Inflammatory macrophage treated with lipopolysaccharide for 4 hours (primary cell): Measurements from ENCODE around the gene MAP6.
"Not testable (repeated sequence)": the region's sequence is repeated elsewhere in the genome, so short reads cannot be mapped to it uniquely, and the experiment has no call there.

Experiments used
- DNase-seq: peaks from one replicate; pipeline ENCODE4 v3.0.0-alpha.2; 2020

MAP6 gene

GRCh38 chr11:75589933-75590332 is 78.9 kb downstream of the MAP6 start:
- DNase-seq: no peak

DNA sequence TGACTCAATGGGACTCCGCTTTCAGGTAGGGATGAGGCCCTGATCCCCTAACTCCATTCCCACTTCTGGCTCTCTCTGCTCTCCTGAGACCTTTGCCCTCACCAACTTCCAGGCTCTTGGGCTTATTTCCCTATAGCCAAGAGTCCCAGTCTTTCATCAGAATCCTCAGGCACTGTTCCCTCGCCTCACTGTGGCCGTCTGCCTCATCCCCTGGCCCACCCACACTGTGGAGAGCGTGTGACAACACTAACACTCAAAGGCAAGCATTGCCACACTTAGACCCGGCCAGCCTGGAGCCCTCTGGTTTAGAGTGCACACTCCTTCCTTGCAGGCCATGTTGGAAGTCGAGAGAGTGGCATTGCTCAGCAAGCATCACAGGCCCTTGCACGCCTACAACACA is 79.8 kb downstream of the MAP6 start:
- DNase-seq: peak; percentile 50

DNA sequence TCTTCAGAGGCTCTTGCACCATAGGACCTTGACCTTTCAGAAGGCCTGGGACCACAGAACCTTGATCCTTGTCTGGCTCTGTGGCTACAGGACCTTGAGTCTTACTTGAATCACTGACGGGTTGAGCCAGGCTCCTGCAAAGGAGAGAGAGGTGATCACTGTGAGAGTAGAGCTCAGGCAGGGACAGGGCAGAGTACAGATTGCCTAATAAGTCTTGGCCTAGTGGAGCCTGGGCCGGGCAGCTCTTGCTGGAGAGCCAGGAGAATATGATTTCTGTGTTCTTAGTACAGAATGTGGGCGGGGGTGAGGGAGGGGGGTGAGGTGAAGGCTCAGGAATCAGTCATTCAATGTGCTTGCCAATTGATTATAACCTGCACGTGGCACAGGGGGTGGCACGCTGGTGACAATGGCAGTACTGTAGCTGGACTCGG is 80.8 kb downstream of the MAP6 start:
- no peak for DNase-seq

- no peak for DNase-seq
Measured at GRCh38 chr11:75586395-75586794, 82.4 kb downstream of the MAP6 start.

GRCh38 chr11:75585293-75585670 is 83.6 kb downstream of the MAP6 start:
- no peak for DNase-seq

DNA sequence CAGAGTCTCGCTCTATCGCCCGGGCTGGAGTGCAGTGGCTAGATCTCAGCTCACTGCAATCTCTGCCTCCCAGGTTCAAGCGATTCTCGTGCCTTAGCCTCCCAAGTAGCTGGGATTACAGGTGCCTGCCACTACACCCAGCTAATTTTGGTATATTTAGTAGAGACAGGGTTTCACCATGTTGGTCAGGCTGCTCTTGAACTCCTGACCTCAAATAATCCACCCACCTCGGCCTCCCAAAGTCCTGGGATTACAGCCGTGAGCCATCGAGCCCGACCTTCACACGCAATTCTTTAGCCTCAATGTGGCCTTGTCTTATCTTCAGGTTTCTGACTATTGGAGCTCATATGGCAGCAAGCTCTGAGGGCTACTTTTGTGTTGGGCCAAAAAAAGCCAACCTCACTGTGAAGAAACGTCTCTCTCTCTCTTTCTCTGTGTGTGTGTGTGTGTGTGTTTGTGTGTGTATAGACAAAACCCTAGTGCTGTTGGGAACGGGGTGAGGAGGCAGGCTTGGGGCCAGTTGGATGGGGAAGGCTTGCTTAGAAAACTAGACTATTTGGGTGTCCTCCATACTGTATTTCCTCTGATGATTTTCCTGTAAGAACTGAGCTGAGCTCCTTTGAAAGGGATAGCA is 84.1 kb downstream of the MAP6 start:
- not testable (repeated sequence) for DNase-seq

DNA sequence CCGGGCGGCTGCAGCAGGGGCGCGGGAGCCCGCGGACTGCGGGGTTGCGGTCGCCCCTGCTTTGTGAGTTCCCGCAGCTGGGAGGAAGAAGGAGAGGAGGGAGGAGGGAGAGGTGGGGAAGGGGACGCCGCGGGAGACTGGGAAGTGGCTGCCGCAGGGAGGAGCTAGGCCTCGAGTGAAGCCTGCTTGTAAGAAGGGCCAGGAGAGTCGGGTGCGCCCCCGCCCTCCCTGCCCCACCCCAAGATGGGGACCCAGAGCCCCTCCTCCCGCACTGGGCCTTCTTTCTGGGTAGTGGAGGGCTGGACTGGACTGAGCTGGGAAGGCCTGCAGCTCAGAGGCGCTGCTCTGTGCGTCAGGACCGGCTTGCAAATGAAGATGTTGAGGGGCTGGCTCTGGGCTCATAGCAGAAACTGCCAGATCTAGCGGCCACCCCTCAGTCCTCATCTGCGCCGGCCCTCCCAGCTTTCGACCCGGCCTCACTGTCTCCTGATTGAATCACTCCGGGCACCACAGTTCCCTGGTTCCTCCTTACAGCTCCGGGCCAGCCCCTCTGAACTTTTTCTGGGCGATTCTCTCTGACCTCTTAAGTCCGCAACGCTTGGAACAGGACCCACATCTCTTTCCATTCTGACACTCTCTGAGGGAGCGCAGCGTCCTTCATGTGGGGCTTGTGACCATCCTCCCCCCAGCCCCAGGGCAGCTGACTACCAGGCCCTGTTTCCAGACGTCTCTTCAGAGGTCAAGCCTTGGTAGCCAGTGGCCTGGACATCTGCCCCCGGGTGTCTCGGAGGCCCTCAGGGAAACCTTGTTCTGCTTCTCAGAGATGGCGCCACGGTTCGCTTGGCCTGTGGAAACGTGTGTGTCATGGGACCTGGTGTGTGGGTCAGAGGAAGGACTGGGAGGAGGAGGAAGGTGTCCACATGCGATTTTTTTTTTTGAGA is 84.8 kb downstream of the MAP6 start:
- peak; percentile 33 for DNase-seq

GRCh38 chr11:75582895-75583717 is 85.7 kb downstream of the MAP6 start:
- peak; percentile 15 for DNase-seq

GRCh38 chr11:75582506-75582894 is 86.3 kb downstream of the MAP6 start:
- no peak for DNase-seq

- no peak for DNase-seq
Measured at GRCh38 chr11:75579841-75580240, 89.0 kb downstream of the MAP6 start.

DNA sequence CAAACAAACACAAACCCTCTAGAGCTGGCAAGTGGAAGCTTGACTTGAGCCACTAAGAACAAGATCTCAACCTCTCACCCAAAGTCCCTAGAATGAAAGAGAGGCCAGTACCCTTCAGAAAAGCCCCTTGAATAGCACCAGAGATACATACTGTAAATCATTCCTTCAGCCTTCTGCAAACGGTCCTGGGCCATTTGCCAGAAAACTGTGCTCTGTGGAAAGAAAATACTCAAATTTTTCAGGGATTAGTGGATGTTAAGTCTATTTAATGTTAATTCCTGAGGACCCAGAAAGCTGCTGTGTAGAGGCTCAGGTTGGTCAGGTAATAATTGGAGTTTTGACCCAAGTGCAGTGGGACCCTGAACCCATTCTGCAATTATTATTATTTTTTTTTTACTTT is 89.9 kb downstream of the MAP6 start:
- no peak for DNase-seq

DNA sequence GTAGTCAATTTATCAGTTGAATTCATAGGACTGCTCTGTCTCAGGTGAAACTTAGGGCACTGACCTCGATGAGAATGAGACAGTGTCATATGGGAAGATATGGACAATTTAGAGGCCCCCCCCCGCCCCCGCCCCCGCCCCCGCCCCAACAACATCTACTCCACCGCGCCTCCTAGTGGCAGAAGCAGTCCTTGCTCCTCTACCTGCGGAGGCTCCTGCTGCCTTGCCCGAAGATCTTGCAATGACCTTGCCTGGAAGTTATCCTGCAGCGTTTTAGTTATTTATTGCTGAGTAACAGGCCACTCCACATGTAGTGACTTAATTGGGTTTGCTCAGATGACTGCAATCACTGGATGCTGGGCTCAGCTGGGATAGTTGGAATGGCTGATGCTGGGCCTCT is 91.6 kb downstream of the MAP6 start:
- DNase-seq: no peak

DNA sequence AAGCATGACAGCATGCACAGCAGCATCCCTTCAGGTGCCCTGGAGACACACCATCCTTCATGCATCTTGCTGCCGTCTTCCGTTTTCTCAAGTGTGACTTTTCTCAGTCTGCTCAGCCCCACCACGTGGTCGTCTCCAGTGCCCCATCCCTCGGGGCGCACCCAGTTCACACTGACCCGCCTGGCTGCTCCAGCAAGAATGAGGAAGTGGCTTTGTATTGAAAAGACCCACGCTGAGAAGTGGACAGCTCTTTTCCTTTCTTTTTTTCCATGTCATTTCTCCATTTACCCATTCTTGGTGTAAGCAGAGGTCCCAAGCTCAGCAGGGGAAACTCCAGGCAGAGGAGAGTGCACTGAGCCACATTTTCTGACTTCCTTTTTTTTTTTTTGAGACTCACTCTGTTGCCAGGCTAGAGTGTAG is 92.3 kb downstream of the MAP6 start:
- peak; percentile 96 for DNase-seq

DNA sequence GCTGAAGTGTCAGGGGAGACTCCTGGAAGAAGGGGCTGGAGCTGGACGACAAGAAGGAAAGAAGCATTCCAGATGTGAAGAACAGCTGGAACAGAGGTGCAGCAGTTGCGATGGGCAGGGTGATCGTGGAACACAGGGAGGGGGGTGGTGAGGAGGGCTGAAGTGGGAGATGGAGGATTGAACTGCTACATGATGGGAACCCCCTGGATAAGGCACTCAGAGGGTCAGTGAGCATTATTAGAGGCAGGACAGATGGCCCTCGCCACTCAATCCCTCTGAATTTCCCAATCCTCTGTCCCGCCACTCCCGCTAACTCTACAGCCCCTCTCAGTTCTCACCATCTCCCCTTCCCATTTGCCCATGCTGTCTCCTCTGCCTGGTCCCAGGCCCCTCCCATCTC is 92.8 kb downstream of the MAP6 start:
- DNase-seq: no peak

DNA sequence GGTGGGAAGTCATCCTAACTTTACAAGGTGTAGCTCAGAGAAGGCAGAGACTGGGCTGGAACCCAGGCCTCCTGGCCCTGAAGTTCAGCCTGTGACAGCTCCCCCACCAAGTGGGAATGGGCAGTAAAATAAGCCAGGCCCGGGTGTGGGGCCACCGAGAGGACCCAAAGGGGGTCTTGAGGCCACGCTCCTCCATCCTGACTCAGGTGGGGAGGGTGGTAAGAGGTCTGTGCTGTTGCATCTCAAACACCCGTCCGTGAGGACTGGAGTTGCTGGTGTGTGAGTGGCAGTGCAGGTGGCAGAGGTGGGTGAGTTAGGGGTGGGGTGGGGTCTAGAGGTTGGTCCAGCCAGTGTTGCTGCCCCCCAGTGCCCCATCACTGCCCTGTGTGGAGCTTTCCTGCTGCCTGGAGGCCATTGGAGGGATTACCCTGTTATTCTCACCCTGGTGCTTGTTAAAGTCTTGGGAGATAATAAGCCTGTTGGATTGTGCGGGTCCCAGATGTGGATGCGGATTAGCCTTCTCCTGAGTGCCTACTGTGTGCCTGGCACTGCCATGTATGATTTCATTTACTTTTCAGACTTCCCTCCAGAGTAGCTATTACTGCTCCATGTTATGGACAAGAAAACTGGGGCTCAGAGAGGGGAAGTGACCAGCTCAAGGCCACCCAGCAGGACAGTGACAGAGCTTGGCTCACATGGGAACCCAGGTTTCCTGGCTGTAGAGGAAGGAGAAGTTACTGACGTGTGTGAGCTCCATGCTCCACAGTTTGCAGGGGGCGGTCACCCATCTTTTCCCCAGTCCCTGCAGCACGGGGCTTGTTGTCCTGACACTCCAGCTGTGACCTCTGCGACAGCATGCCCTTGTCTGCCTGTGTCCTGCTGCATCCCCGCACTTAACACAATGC is 93.9 kb downstream of the MAP6 start:
- DNase-seq: peak; percentile 28

GRCh38 chr11:75572744-75573143 is 96.1 kb downstream of the MAP6 start:
- DNase-seq: no peak

DNA sequence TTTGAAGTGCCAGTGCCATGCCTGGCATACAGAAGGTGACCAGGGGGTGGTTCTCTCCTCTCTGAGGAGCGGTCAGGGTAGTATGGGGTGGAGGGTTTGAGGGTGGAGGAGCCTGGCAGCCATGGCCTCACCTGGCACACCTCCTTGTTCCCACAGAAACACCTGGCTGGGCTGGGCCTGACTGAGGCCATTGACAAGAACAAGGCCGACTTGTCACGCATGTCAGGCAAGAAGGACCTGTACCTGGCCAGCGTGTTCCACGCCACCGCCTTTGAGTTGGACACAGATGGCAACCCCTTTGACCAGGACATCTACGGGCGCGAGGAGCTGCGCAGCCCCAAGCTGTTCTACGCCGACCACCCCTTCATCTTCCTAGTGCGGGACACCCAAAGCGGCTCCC is 97.2 kb downstream of the MAP6 start:
- no peak for DNase-seq

DNA sequence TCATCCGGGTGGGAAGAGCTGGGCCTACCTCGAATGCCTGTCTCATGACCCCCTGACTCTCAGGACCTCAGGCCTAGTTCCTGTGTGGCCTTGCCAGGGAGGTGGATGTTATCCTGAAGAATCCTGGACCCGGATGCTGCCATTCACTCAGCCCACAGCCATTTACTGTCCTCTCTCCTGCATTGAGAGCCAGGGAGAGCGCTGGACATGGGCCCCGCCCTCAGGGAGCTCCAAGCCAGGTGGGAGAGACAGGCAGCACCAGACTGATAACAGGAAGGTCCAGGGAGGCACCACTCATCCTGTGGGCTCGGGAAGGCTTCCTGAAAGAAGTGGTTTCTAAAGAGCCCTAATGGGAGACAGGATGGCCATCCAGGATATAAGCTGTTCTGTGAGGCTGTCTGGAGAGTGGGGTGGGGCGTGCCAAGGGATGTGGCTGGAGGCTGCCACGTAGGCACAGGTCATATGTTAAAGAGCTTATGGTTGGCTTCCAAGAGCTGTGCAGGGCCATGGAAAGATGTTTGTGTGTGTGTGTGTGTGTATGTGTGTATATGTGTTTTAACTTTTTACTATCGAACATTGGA is 98.2 kb downstream of the MAP6 start:
- no peak for DNase-seq

DNA sequence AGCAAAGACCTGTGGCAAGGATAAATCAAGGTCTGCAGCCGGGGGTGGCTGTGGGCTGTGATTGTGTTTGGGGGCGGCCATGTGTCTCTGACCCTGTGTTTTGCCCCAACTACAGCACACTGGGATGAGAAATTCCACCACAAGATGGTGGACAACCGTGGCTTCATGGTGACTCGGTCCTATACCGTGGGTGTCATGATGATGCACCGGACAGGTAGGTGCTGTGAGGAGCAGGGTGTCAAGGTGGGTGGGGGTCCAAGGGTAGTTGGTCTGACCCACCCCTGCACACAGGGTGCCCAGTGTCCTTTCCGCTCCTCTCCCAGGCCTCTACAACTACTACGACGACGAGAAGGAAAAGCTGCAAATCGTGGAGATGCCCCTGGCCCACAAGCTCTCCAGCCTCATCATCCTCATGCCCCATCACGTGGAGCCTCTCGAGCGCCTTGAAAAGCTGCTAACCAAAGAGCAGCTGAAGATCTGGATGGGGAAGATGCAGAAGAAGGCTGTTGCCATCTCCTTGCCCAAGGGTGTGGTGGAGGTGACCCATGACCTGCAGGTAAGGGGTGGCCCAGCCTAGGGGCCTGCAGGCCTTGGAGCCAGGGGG is 100.1 kb downstream of the MAP6 start:
- DNase-seq: no peak

- no peak for DNase-seq
Measured at GRCh38 chr11:75567971-75568370, 100.9 kb downstream of the MAP6 start.

DNA sequence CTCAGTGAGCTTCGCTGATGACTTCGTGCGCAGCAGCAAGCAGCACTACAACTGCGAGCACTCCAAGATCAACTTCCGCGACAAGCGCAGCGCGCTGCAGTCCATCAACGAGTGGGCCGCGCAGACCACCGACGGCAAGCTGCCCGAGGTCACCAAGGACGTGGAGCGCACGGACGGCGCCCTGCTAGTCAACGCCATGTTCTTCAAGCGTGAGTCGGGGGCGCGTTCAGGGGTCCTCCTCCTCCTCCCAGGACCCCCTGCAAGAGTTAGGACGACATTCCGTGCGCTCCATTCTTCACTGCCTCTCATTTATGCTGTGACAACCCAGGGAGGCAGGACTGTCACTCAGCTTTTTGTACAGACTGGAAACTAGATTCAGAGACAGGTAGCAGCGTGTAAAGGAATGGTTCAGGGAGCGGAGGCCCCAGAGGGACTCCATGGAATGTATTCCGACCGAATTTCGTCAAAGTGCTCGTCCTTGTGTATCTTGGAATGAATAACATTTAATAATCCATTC is 102.0 kb downstream of the MAP6 start:
- no peak for DNase-seq
